IMR-90 (cell line): ENCODE results near the gene HOXD10. TPM values are rescaled to one million over a fixed set of nuclear protein-coding genes. Genes with fewer than 3 reads are reported as not detected.

Source experiments
- ATAC-seq: fragments of 200-7000 bp; cut with Tn5 transposase; 2 replicates; pipeline ENCODE4 v1.9.1; 2020; ENCODE audit warnings: low read depth, mild to moderate bottlenecking, moderate library complexity
- Bru-seq: library from RNA; stranded (reverse); fragments of 400-500 nt; gene quantifications from one replicate; lab custom pipeline; 2021; lab: Mats Ljungman, UMichigan
- BruChase-seq, 2 experiments: library from RNA; stranded (reverse); fragments of 400-500 nt; gene quantifications; one replicate each; lab custom pipeline; 2021; lab: Mats Ljungman, UMichigan
- BruUV-seq: library from RNA; stranded (reverse); fragments of 400-500 nt; replicated peaks from 2 replicates; lab custom pipeline; 2021; lab: Mats Ljungman, UMichigan
- CTCF ChIA-PET: fragments of 300-600 bp; formaldehyde crosslinking; extraction: SDS; loops from one replicate; lab custom pipeline; 2021; ENCODE audit warnings: antibody characterized with exemption; lab: Yijun Ruan, JAX
- POLR2A ChIA-PET: fragments of 300-600 bp; sonication (Branson Sonifier 250); formaldehyde crosslinking; loops from one replicate; lab custom pipeline; 2022; ENCODE audit warnings: antibody characterized with exemption; ENCODE audit not compliant: unreplicated experiment; lab: Charles Lee
- DNase-seq: peaks from one replicate; pipeline ENCODE4 v3.0.0; 2013
- H2AFZ ChIP-seq: replicated peaks from 2 replicates; pipeline ENCODE3; 2013; ENCODE audit warnings: low read length, mild to moderate bottlenecking; ENCODE audit not compliant: poor library complexity
- H2AK5ac ChIP-seq: 2 replicates; pipeline ENCODE4 v1.6.1; 2013; ENCODE audit warnings: low read depth, low read length, inconsistent platforms
- H2AK9ac ChIP-seq: replicated peaks from 2 replicates; pipeline ENCODE3; 2013; ENCODE audit warnings: mild to moderate bottlenecking, low read depth, low read length, moderate library complexity; ENCODE audit not compliant: poor library complexity
- H2BK120ac ChIP-seq: 2 replicates; pipeline ENCODE4 v1.6.1; 2013; ENCODE audit warnings: low read depth, low read length, inconsistent platforms
- H2BK15ac ChIP-seq: 3 replicates; pipeline ENCODE4 v1.6.1; 2013; ENCODE audit warnings: low read depth, low read length, inconsistent platforms
- H2BK20ac ChIP-seq: 2 replicates; pipeline ENCODE4 v1.6.1; 2013; ENCODE audit warnings: low read depth, mild to moderate bottlenecking, inconsistent platforms, low read length, moderate library complexity
- H2BK5ac ChIP-seq: 2 replicates; pipeline ENCODE4 v1.6.1; 2013; ENCODE audit warnings: mild to moderate bottlenecking, low read depth, low read length, inconsistent platforms; ENCODE audit not compliant: poor library complexity, severe bottlenecking
- H3K14ac ChIP-seq: replicated peaks from 2 replicates; pipeline ENCODE4 v1.6.1; 2013; ENCODE audit warnings: low read depth, low read length, inconsistent platforms
- H3K18ac ChIP-seq: 2 replicates; pipeline ENCODE4 v1.6.1; 2013; ENCODE audit warnings: low read depth, low read length, control low read depth
- H3K23ac ChIP-seq: 2 replicates; pipeline ENCODE4 v1.6.1; 2013; ENCODE audit warnings: low read depth, low read length, inconsistent platforms
- H3K27ac ChIP-seq: 2 replicates; pipeline ENCODE4 v1.5.1; 2013; ENCODE audit warnings: mild to moderate bottlenecking, control low read depth, low read length; ENCODE audit not compliant: insufficient read depth
- H3K27me3 ChIP-seq: 2 replicates; pipeline ENCODE4 v1.6.1; 2013; ENCODE audit warnings: low read length; ENCODE audit not compliant: control insufficient read depth, insufficient read depth
- H3K36me3 ChIP-seq: 2 replicates; pipeline ENCODE4 v1.6.1; 2013; ENCODE audit warnings: low read length, mixed read lengths; ENCODE audit not compliant: control insufficient read depth, insufficient read depth
- H3K4ac ChIP-seq: 2 replicates; pipeline ENCODE4 v1.6.1; 2013; ENCODE audit warnings: low read depth, low read length, inconsistent platforms
- H3K4me1 ChIP-seq: 2 replicates; pipeline ENCODE4 v1.6.1; 2013; ENCODE audit warnings: low read length, mixed read lengths; ENCODE audit not compliant: control insufficient read depth, insufficient read depth
- H3K4me2 ChIP-seq: 2 replicates; pipeline ENCODE4 v1.6.1; 2013; ENCODE audit warnings: low read depth, mild to moderate bottlenecking, control low read depth, low read length, moderate library complexity
- H3K4me3 ChIP-seq: 2 replicates; pipeline ENCODE4 v1.5.1; 2013; ENCODE audit warnings: low read depth, mild to moderate bottlenecking, control low read depth, low read length, moderate library complexity; ENCODE audit not compliant: insufficient read depth
- H3K56ac ChIP-seq: 2 replicates; pipeline ENCODE4 v1.6.1; 2013; ENCODE audit warnings: low read length, inconsistent platforms; ENCODE audit not compliant: insufficient read depth; ENCODE audit errors: extremely low read depth
- H3K79me1 ChIP-seq, 2 experiments: 2 replicates each; pipeline ENCODE4 v1.6.1; 2013; ENCODE audit warnings: low read length in 2 of 2, inconsistent platforms in 1 of 2, low read depth in 1 of 2
- H3K9ac ChIP-seq: 2 replicates; pipeline ENCODE4 v1.6.1; 2013; ENCODE audit warnings: low read depth, low read length, control low read depth
- H3K9me1 ChIP-seq: 2 replicates; pipeline ENCODE4 v1.6.1; 2013; ENCODE audit warnings: low read length, inconsistent platforms; ENCODE audit not compliant: insufficient read depth
- H3K9me3 ChIP-seq: 2 replicates; pipeline ENCODE4 v1.6.1; 2013; ENCODE audit warnings: low read length; ENCODE audit not compliant: control insufficient read depth, insufficient read depth
- H4K20me1 ChIP-seq: 2 replicates; pipeline ENCODE4 v1.6.1; 2013; ENCODE audit warnings: low read length, inconsistent platforms; ENCODE audit not compliant: insufficient read depth
- H4K5ac ChIP-seq: 2 replicates; pipeline ENCODE4 v1.6.1; 2013; ENCODE audit warnings: mild to moderate bottlenecking, low read depth, low read length, control low read depth
- H4K8ac ChIP-seq, 2 experiments: 2 replicates each; pipeline ENCODE4 v1.6.1; 2013; ENCODE audit warnings: low read depth in 2 of 2, low read length in 2 of 2, control low read depth in 1 of 2, inconsistent platforms in 1 of 2
- H4K91ac ChIP-seq: 2 replicates; pipeline ENCODE4 v1.6.1; 2013; ENCODE audit warnings: low read depth, low read length, inconsistent platforms; ENCODE audit not compliant: insufficient read depth
- BHLHE40 ChIP-seq: fragments of 150-350 bp; IDR thresholded peaks from 2 replicates; pipeline ENCODE4 v1.6.1; 2016; ENCODE audit warnings: mild to moderate bottlenecking, low read depth, low read length
- CEBPB ChIP-seq: IDR thresholded peaks from 2 replicates; pipeline ENCODE4 v1.6.1; 2012; ENCODE audit warnings: low read depth, low read length, improper control_type of control experiment
- CHD1 ChIP-seq: IDR thresholded peaks from 2 replicates; pipeline ENCODE4 v1.6.1; 2012; ENCODE audit warnings: low read depth, low read length, improper control_type of control experiment
- MXI1 ChIP-seq: IDR thresholded peaks from 2 replicates; pipeline ENCODE4 v1.6.1; 2012; ENCODE audit warnings: low read depth, mild to moderate bottlenecking, low read length, moderate library complexity, borderline replicate concordance
- NFE2L2 ChIP-seq: fragments of 150-350 bp; IDR thresholded peaks from 2 replicates; pipeline ENCODE4 v1.6.1; 2016; ENCODE audit warnings: low read depth, mild to moderate bottlenecking, low read length
- RAD21 ChIP-seq: IDR thresholded peaks from 2 replicates; pipeline ENCODE4 v1.6.1; 2012; ENCODE audit warnings: low read length, improper control_type of control experiment
- RCOR1 ChIP-seq: IDR thresholded peaks from 2 replicates; pipeline ENCODE4 v1.6.1; 2012; ENCODE audit warnings: mild to moderate bottlenecking, low read length, improper control_type of control experiment; ENCODE audit not compliant: insufficient replicate concordance
- RFX5 ChIP-seq: IDR thresholded peaks from 2 replicates; pipeline ENCODE4 v1.8.0; 2012; ENCODE audit warnings: low read depth, mild to moderate bottlenecking, low read length, moderate library complexity
- SMC3 ChIP-seq: fragments of 150-350 bp; IDR thresholded peaks from 2 replicates; pipeline ENCODE4 v1.6.1; 2016; ENCODE audit warnings: low read depth, mild to moderate bottlenecking, antibody characterized with exemption, low read length, moderate library complexity
- WGBS, 2 experiments: methylation state at CpG; one replicate each; pipeline versions ENCODE4 v1.1.5 to v1.1.7; 2013; ENCODE audit warnings: missing lambda C conversion rate in 2 of 2; ENCODE audit not compliant: insufficient read length in 1 of 2; ENCODE audit errors: extremely low coverage in 2 of 2; 5-methylcytosine and 5-hydroxymethylcytosine counted together
- dilution Hi-C: fragments of 300-500 bp; cut with HindIII; formaldehyde crosslinking; loops from one replicate; pipeline ENCODE4 v1.14.3; 2018; ENCODE audit warnings: low sequenced_read_pairs; ENCODE audit not compliant: unreplicated experiment
- in situ Hi-C: fragments of 300-500 bp; cut with MboI; formaldehyde crosslinking; loops from 3 replicates; pipeline ENCODE4 v1.14.3; 2019; ENCODE audit warnings: low sequenced_read_pairs, inconsistent platforms, mixed read lengths
- intact Hi-C: fragments of 100-400 bp; cut with micrococcal nuclease; formaldehyde crosslinking; loops from 2 replicates; pipeline ENCODE4 v1.10.0; 2022
- long read RNA-seq: library from polyadenylated mRNA; unstranded; transcript quantifications from one replicate; pipeline ENCODE4 v2.0.0, GENCODE V29; 2021; ENCODE audit not compliant: unreplicated experiment
- polyA plus RNA-seq, 3 experiments: library from polyadenylated mRNA; depleted of rRNA; stranded (reverse); fragments of >200 nt; gene quantifications; 2 replicates each; pipeline ENCODE4 v1.2.3, GENCODE V29; 2012; ENCODE audit warnings: low replicate concordance in 1 of 3
- total RNA-seq: library from RNA; depleted of rRNA; stranded (reverse); fragments of >200 nt; gene quantifications from 2 replicates; pipeline ENCODE4 v1.2.3, GENCODE V29; 2012; rRNA removed
- TF ChIP-seq, protein P1 (sequence below): fragments of 150-350 bp; IDR thresholded peaks from 2 replicates; pipeline ENCODE4 v1.6.1; 2017; ENCODE audit warnings: mild to moderate bottlenecking, antibody characterized with exemption, low read length, low read depth
- TF ChIP-seq, protein P2 (sequence below): conservative IDR thresholded peaks from 2 replicates; pipeline ENCODE4 v1.5.1; 2012; ENCODE audit warnings: mild to moderate bottlenecking, low read depth, low read length, improper control_type of control experiment

Gene HOXD10
- total RNA-seq (not detected in 2 replicates), polyA plus RNA-seq (2012; rRNA removed) (not detected in 2 replicates), Bru-seq, nascent RNA (not detected), BruChase-seq, experiment 1, labeled RNA remaining after a 6-hour chase (not detected), BruChase-seq, experiment 2, labeled RNA remaining after a 2-hour chase (not detected)
- not detected in 2 replicates for polyA plus RNA-seq (2012; cell fraction: cytosol; rRNA removed)
- not detected in 2 replicates for polyA plus RNA-seq (2012; cell fraction: nucleus; rRNA removed; ENCODE audit: low replicate concordance)
- long read RNA-seq = 0 reads

DNA sequence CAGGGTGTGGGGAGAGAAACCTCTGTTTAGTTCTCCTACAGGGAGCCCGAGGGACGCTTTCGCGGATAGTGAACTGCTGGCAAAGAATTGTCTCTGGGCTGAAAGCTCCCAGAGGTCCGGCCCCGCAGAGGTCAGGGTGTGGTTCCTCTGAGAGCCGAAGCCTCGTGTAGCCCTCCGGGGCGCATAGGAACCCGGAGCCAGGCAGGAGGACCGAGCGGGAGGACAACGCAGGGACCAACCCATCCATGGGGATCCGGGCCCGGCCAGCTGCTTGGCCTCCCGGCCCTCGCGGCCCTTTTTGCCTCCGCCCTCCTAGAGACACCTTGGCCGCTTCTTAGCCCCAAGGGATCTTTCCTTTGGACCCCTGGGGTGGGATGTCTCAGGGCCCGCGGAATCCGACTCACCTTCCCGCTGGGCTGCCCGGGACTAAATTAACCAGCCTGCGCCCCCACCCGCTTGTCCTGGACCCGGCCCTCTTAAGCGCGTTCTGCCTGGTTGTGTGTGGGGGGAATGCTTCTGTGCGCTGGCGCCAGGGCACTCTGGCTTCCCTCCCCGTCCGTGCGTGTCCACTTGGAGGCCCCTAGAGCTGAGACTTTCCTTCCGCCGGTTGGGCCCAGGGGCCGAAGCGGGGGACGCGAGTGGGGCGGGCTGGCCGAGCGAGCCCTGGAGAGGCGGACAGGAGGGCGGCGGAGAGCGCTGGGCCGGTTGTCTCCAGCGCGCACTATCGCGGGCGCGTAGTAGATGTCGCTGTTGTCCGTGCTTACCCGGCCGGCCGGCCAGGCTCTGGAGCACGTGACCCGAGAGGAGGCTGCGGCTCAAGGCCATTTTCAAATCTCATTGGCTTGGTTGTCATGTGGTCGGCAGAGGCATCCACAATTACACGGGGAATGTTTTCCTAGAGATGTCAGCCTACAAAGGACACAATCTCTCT, at the start of gene HOXD10:
Gene HOXD10, plus strand, starts transcription at position 896 of the 931 bp plus-strand sequence. CDS start 56 bp downstream, outside the sequence.
- TF ChIP-seq SMC3 (no peak), RFX5 (no peak), CHD1 (no peak), BHLHE40 (no peak), RCOR1 (no peak), NFE2L2 (no peak), CEBPB (no peak), RAD21 (no peak), MXI1 (no peak)
- TF ChIP-seq, protein P1, sequence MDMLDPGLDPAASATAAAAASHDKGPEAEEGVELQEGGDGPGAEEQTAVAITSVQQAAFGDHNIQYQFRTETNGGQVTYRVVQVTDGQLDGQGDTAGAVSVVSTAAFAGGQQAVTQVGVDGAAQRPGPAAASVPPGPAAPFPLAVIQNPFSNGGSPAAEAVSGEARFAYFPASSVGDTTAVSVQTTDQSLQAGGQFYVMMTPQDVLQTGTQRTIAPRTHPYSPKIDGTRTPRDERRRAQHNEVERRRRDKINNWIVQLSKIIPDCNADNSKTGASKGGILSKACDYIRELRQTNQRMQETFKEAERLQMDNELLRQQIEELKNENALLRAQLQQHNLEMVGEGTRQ = no peak
- TF ChIP-seq, protein P2, sequence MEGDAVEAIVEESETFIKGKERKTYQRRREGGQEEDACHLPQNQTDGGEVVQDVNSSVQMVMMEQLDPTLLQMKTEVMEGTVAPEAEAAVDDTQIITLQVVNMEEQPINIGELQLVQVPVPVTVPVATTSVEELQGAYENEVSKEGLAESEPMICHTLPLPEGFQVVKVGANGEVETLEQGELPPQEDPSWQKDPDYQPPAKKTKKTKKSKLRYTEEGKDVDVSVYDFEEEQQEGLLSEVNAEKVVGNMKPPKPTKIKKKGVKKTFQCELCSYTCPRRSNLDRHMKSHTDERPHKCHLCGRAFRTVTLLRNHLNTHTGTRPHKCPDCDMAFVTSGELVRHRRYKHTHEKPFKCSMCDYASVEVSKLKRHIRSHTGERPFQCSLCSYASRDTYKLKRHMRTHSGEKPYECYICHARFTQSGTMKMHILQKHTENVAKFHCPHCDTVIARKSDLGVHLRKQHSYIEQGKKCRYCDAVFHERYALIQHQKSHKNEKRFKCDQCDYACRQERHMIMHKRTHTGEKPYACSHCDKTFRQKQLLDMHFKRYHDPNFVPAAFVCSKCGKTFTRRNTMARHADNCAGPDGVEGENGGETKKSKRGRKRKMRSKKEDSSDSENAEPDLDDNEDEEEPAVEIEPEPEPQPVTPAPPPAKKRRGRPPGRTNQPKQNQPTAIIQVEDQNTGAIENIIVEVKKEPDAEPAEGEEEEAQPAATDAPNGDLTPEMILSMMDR = no peak
- no peaks in the 10 kb centered on the region for H3K79me1 ChIP-seq
- in situ Hi-C loops (no loop called here), dilution Hi-C loops (no loop called here), intact Hi-C loops (no loop called here)
- H4K20me1 ChIP-seq = no peaks in the 10 kb centered on the region
- H3K9me1 ChIP-seq = no peaks in the 10 kb centered on the region
- no peak within 1 kb of the TSS for H4K8ac ChIP-seq
- no peak within 1 kb of the TSS for H2BK5ac ChIP-seq
- no peaks in the 10 kb centered on the region for H3K4me1 ChIP-seq
- no peak within 1 kb of the TSS for H3K4ac ChIP-seq
- no peak within 1 kb of the TSS for H3K18ac ChIP-seq
- 7% methylated on average over 8 of the region's 66 CpGs; no CpG with 5 or more reads in 1 of the 2 experiments for WGBS, 2 experiments
- BruUV-seq = no TSS peak
- DNase-seq (no peak), ATAC-seq (no peak)
- no peak within 1 kb of the TSS for H3K9ac ChIP-seq
- H3K56ac ChIP-seq = no peak within 1 kb of the TSS
- POLR2A ChIA-PET = no interaction called here
- no peak within 1 kb of the TSS for H4K5ac ChIP-seq
- H3K36me3 ChIP-seq = no peaks in the 10 kb centered on the region
- H2BK120ac ChIP-seq = no peak within 1 kb of the TSS
- no peak within 1 kb of the TSS for H3K27ac ChIP-seq
- H2AK9ac ChIP-seq = no peak within 1 kb of the TSS
- no peak within 1 kb of the TSS for H4K91ac ChIP-seq
- peaks cover 93% of the 10 kb centered on the region for H3K27me3 ChIP-seq
- H3K4me3 ChIP-seq = no peak within 1 kb of the TSS
- peak within 1 kb of the TSS; percentile 16 for H2AFZ ChIP-seq
- H2AK5ac ChIP-seq = no peak within 1 kb of the TSS
- no peak within 1 kb of the TSS for H3K14ac ChIP-seq
- H2BK20ac ChIP-seq = no peak within 1 kb of the TSS
- peaks cover 12% of the 10 kb centered on the region for H3K9me3 ChIP-seq
- no peak within 1 kb of the TSS for H3K4me2 ChIP-seq
- no peak within 1 kb of the TSS for H3K23ac ChIP-seq
- no peak within 1 kb of the TSS for H2BK15ac ChIP-seq
- CTCF ChIA-PET = interaction anchor here (1.5 kb wide), 1 partner anchor 438 kb away, joined by 4 read pairs; no protein-coding TSS in a partner anchor
